HCT116 (cell line): ENCODE data around the gene COG1. TPM values are rescaled to one million over a fixed set of nuclear protein-coding genes. Genes with fewer than 3 reads are reported as not detected.

Source experiments
- ATAC-seq: fragments of 200-7000 bp; cut with Tn5 transposase; 2 replicates; pipeline ENCODE4 v1.9.1; 2020; ENCODE audit warnings: mild to moderate bottlenecking, moderate library complexity
- BruUV-seq: library from RNA; stranded (reverse); fragments of 400-500 nt; replicated peaks from 2 replicates; lab custom pipeline; 2021; lab: Mats Ljungman, UMichigan
- CTCF ChIA-PET: fragments of 300-600 bp; sonication (Branson Sonifier 250); formaldehyde crosslinking; loops from one replicate; lab custom pipeline; 2021; ENCODE audit warnings: antibody characterized with exemption; lab: Charles Lee
- POLR2A ChIA-PET: fragments of 300-600, 350-600 bp; sonication (Branson Sonifier 250); formaldehyde crosslinking; loops from one replicate; lab custom pipeline; 2021; ENCODE audit warnings: antibody characterized with exemption; lab: Charles Lee
- RAD21 ChIA-PET, 2 experiments: fragments of 300-600 bp; sonication (Branson Sonifier 250); formaldehyde crosslinking; loops; one replicate each; lab custom pipeline; 2023; ENCODE audit warnings: low total read pairs in 2 of 2; ENCODE audit not compliant: uncharacterized antibody in 2 of 2, unreplicated experiment in 2 of 2, low non-redundant PET in 1 of 2; lab: Charles Lee
- DNase-seq: peaks from one replicate; pipeline ENCODE4 v3.0.0-alpha.2; 2010; ENCODE audit warnings: low read depth, low spot score
- H2AFZ ChIP-seq: fragments of 200-600 bp; shearing (Covaris generic), sonication (generic); 2 replicates; pipeline ENCODE4 v1.6.1; 2017; ENCODE audit warnings: low read depth, mixed run types, mixed read lengths, antibody characterized with exemption, low read length; ENCODE audit not compliant: poor library complexity, severe bottlenecking
- H3K27ac ChIP-seq: 2 replicates; pipeline ENCODE4 v1.5.1; 2012; ENCODE audit warnings: low read depth, low read length
- H3K27me3 ChIP-seq: fragments of 200-600 bp; sonication (generic); 2 replicates; pipeline ENCODE4 v1.6.1; 2016; ENCODE audit warnings: mixed run types, low read length, mixed read lengths; ENCODE audit not compliant: insufficient read depth
- H3K36me3 ChIP-seq, 2 experiments: fragments of 200-500 bp in 1 of 2; fragments of 200-600 bp in 1 of 2; sonication (Bioruptor generic) in 1 of 2; sonication (generic) in 1 of 2; 2 replicates each; pipeline versions ENCODE4 v1.5.1 to v1.6.1; 2014 to 2016; ENCODE audit warnings: low read length in 2 of 2, inconsistent platforms in 1 of 2, mixed read lengths in 1 of 2, mixed run types in 1 of 2; ENCODE audit not compliant: insufficient read depth in 2 of 2, control insufficient read depth in 1 of 2
- H3K4me1 ChIP-seq, 2 experiments: fragments of 200-600 bp in 1 of 2; sonication (generic) in 1 of 2; 2 replicates each; pipeline versions ENCODE4 v1.5.1 to v1.6.1; 2012 to 2017; ENCODE audit warnings: low read length in 2 of 2, inconsistent platforms in 1 of 2, mild to moderate bottlenecking in 1 of 2, mixed read lengths in 1 of 2, mixed run types in 1 of 2, moderate library complexity in 1 of 2; ENCODE audit not compliant: insufficient read depth in 2 of 2, control insufficient read depth in 1 of 2
- H3K4me2 ChIP-seq: fragments of 200-600 bp; sonication (generic); 2 replicates; pipeline ENCODE4 v1.6.1; 2017; ENCODE audit warnings: mixed run types, low read length, mixed read lengths
- H3K4me3 ChIP-seq, 2 experiments: fragments of 200-600 bp in 1 of 2; sonication (generic) in 1 of 2; replicated peaks in 1 of 2; 2 replicates each; pipeline ENCODE4 v1.5.1; 2011 to 2016; ENCODE audit warnings: low read length in 2 of 2, control low read depth in 1 of 2, low read depth in 1 of 2, mild to moderate bottlenecking in 1 of 2, mixed read lengths in 1 of 2, mixed run types in 1 of 2
- H3K79me2 ChIP-seq: fragments of 200-600 bp; sonication (generic); 2 replicates; pipeline ENCODE4 v1.6.1; 2017; ENCODE audit warnings: mild to moderate bottlenecking, mixed run types, low read length, moderate library complexity, mixed read lengths; ENCODE audit not compliant: insufficient read depth
- H3K9ac ChIP-seq: fragments of 200-600 bp; sonication (generic); 2 replicates; pipeline ENCODE4 v1.6.1; 2016; ENCODE audit warnings: low read length, mixed read lengths
- H3K9me2 ChIP-seq: fragments of 200-600 bp; sonication (generic), shearing (Covaris generic); 2 replicates; pipeline ENCODE4 v1.6.1; 2017; ENCODE audit warnings: mixed run types, mild to moderate bottlenecking, moderate library complexity; ENCODE audit not compliant: insufficient read depth
- H3K9me3 ChIP-seq, 2 experiments: fragments of 200-500 bp in 1 of 2; fragments of 200-600 bp in 1 of 2; sonication (Bioruptor generic) in 1 of 2; sonication (generic) in 1 of 2; 2 replicates each; pipeline ENCODE4 v1.6.1; 2014 to 2017; ENCODE audit warnings: low read length in 2 of 2, mixed read lengths in 2 of 2, inconsistent platforms in 1 of 2, low read depth in 1 of 2, mild to moderate bottlenecking in 1 of 2, mixed run types in 1 of 2, moderate library complexity in 1 of 2; ENCODE audit not compliant: control insufficient read depth in 1 of 2, insufficient read depth in 1 of 2
- H4K20me1 ChIP-seq: fragments of 200-600 bp; sonication (generic), shearing (Covaris generic); 2 replicates; pipeline ENCODE4 v1.6.1; 2017; ENCODE audit warnings: mixed run types, mild to moderate bottlenecking, moderate library complexity; ENCODE audit not compliant: insufficient read depth
- CBX3 ChIP-seq: IDR thresholded peaks from 2 replicates; pipeline ENCODE4 v1.6.1; 2012; ENCODE audit warnings: low read depth
- CEBPB ChIP-seq: IDR thresholded peaks from 2 replicates; pipeline ENCODE4 v1.6.1; 2012; ENCODE audit warnings: low read depth
- EGR1 ChIP-seq: IDR thresholded peaks from 2 replicates; pipeline ENCODE4 v1.6.1; 2012; ENCODE audit warnings: low read depth
- EZH2 ChIP-seq: fragments of 200-600 bp; sonication (generic); IDR thresholded peaks from 2 replicates; pipeline ENCODE4 v1.6.1; 2017; ENCODE audit warnings: antibody characterized with exemption, mixed run types
- POLR2A ChIP-seq: IDR thresholded peaks from 2 replicates; pipeline ENCODE4 v1.7.0; 2011; ENCODE audit warnings: borderline replicate concordance; ENCODE audit not compliant: insufficient read depth, insufficient read length; ENCODE audit errors: extremely low read depth
- RAD21 ChIP-seq: IDR thresholded peaks from 2 replicates; pipeline ENCODE4 v1.6.1; 2012; ENCODE audit warnings: low read depth, mild to moderate bottlenecking
- SP1 ChIP-seq: IDR thresholded peaks from 2 replicates; pipeline ENCODE4 v1.6.1; 2012; ENCODE audit warnings: low read depth
- TCF7L2 ChIP-seq: IDR thresholded peaks from 2 replicates; pipeline ENCODE4 v1.7.0; 2011; ENCODE audit warnings: borderline replicate concordance, inconsistent platforms; ENCODE audit not compliant: insufficient read depth, insufficient read length; ENCODE audit errors: extremely low read depth
- ZFX ChIP-seq: fragments of 450-650 bp; IDR thresholded peaks from 2 replicates; pipeline ENCODE4 v1.6.1; 2017
- ZNF274 ChIP-seq: fragments of 200-500 bp; sonication (Bioruptor generic); IDR thresholded peaks from 2 replicates; pipeline ENCODE4 v1.6.1; 2014; ENCODE audit warnings: mild to moderate bottlenecking, low read depth, low read length, inconsistent platforms
- intact Hi-C: fragments of 100-400 bp; cut with micrococcal nuclease; formaldehyde crosslinking; loops from 2 replicates; pipeline ENCODE4 v1.10.0; 2022
- total RNA-seq: library from RNA; stranded (reverse); gene quantifications from one replicate; pipeline ENCODE4 v1.2.1, GENCODE V29; 2021; ENCODE audit not compliant: unreplicated experiment
- TF ChIP-seq, protein P1 (sequence below): IDR thresholded peaks from 2 replicates; pipeline ENCODE4 v1.6.1; 2012
- TF ChIP-seq, protein P2 (sequence below): IDR thresholded peaks from 2 replicates; pipeline ENCODE4 v1.6.1; 2012; ENCODE audit warnings: low read depth

Gene COG1
- total RNA-seq, 1 experiment from 2014 or later, result 44.6 TPM

DNA sequence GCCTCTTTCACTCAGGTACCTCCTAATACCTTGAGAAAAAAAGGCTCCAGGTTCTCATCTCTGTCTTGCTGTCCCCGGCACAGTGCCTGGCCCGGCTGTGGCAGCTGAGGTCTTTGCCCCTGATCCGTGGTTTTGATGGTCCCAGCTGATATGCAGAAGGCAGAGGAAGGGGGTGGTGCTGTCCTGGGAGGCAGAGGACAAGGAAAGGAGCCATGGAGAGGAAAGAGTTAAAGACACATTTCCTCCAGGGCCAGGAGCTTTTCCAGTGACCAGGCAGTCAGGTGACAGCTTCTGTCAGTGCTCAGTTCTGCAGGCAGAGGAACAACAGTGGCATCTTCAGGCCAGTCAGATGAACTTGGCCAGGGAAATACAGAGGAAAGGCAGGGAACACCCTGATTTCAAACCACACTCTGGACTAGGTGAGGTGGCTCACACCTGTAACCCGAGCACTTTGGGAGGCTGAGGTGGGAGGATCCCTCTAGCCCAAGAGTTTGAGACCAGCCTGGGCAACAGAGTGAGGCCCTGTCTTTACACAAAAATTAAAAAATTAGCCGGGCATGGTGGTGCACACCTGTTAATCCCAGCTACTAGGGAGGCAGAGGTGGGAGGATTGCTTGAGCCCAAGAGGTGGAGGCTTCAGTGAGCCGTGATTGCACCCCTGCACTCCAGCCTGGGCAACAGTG, 3.3 kb upstream of the COG1 start (continued):
- TF ChIP-seq, protein P1, sequence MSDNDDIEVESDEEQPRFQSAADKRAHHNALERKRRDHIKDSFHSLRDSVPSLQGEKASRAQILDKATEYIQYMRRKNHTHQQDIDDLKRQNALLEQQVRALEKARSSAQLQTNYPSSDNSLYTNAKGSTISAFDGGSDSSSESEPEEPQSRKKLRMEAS, result no peak
- peak; percentile 34 for TF ChIP-seq SP1
- TF ChIP-seq ZFX, result no peak
- no peak for TF ChIP-seq EGR1
- TF ChIP-seq, protein P2, sequence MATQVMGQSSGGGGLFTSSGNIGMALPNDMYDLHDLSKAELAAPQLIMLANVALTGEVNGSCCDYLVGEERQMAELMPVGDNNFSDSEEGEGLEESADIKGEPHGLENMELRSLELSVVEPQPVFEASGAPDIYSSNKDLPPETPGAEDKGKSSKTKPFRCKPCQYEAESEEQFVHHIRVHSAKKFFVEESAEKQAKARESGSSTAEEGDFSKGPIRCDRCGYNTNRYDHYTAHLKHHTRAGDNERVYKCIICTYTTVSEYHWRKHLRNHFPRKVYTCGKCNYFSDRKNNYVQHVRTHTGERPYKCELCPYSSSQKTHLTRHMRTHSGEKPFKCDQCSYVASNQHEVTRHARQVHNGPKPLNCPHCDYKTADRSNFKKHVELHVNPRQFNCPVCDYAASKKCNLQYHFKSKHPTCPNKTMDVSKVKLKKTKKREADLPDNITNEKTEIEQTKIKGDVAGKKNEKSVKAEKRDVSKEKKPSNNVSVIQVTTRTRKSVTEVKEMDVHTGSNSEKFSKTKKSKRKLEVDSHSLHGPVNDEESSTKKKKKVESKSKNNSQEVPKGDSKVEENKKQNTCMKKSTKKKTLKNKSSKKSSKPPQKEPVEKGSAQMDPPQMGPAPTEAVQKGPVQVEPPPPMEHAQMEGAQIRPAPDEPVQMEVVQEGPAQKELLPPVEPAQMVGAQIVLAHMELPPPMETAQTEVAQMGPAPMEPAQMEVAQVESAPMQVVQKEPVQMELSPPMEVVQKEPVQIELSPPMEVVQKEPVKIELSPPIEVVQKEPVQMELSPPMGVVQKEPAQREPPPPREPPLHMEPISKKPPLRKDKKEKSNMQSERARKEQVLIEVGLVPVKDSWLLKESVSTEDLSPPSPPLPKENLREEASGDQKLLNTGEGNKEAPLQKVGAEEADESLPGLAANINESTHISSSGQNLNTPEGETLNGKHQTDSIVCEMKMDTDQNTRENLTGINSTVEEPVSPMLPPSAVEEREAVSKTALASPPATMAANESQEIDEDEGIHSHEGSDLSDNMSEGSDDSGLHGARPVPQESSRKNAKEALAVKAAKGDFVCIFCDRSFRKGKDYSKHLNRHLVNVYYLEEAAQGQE, result no peak
- TF ChIP-seq RAD21, result peak; percentile 99
- TF ChIP-seq, all 23 proteins: peak for 5

DNA sequence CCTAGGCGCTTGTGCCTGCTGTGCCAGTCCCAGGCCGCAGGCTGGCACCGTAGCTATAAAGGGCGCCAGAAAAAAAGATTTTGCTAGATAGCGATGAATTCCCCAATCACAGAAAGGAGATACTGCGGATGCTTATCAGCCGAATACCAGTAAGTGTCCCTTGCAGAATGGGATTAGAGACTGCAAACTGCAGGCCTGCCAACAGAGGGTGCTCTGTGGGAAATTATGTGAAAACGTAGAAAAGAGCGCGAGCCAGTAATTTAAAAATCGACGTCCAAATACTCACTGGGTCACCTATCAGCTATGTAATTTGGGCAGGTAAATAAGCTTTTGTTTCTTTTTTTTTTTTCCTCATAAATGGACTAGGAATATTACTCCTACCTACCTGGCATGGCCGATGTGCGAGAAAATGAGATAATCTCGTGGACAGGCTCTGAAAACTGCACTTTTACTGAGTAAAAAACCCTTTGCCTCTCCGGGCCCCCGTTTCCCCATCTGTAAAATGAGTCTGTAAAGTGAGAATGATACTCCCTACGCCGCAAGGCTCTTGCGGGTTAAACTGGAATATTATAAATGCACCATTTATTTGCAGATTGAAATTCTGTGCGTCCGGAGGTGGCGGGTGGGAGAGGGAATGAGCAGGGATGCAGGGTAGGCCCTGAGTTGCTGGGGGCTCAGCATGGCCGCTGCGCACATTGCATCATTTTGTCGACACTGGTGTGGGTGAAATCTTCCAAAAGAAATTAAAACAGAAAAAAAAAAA, 1.2 kb upstream of the COG1 start:
- peak; percentile 37 for ATAC-seq
- TF ChIP-seq RAD21 (peak; percentile 76), EGR1 (no peak), EZH2 (no peak), ZNF274 (no peak), TCF7L2 (no peak), CEBPB (no peak), POLR2A (no peak), CBX3 (peak; percentile 35; the same call in 1 of the 2 replicates)
- TF ChIP-seq, protein P2, result no peak
- TF ChIP-seq, protein P1, result no peak

More for the DNA sequence above, 1.2 kb upstream of the COG1 start:
- intact Hi-C loops, result loop anchor here (1.0 to 2.0 kb wide), 2 partner anchors 37 to 178 kb away; no protein-coding TSS in a partner anchor
- Histone ChIP-seq H2AFZ (peak overlapping the region; percentile 5), H3K4me2 (peak overlapping the region; percentile 95), H4K20me1 (no peaks in the 10 kb centered on the region), H3K27me3 (no peaks in the 10 kb centered on the region), H3K9me3 (no peaks in the 10 kb centered on the region), H3K9me2 (no peaks in the 10 kb centered on the region), H3K36me3 (peaks cover 0 to 1% of the 10 kb centered on the region in 2 experiments; a peak in 1 of 4 replicates), H3K9ac (peak overlapping the region; percentile 95), H3K4me1 (peaks cover 0 to 35% of the 10 kb centered on the region in 2 experiments; a peak in 3 of 4 replicates), H3K27ac (peak overlapping the region; percentile 98), H3K79me2 (peaks cover 24% of the 10 kb centered on the region), H3K4me3 (peak overlapping the region; percentile 68 to 88)
- TSS peak; percentile 70 for BruUV-seq
- ChIA-PET RAD21 (interaction anchor here (0.8 to 1.2 kb wide), 3 partner anchors 178 to 464 kb away, joined by 3 to 8 read pairs (median 3); no protein-coding TSS in a partner anchor), CTCF (interaction anchor here (0.6 to 8.9 kb wide), 11 partner anchors 11 to 635 kb away, joined by 3 to 212 read pairs (median 3); a partner anchor contains a TSS), POLR2A (interaction anchor here (1.2 to 1.9 kb wide), 4 partner anchors 41 to 599 kb away, joined by 3 to 11 read pairs (median 4); a partner anchor contains a TSS)
- DNase-seq, result peak; percentile 80
